Fibroblast of skin of scalp (primary cell): ENCODE measurements around the gene RAC2.
"Not testable (repeated sequence)": the region's sequence is repeated elsewhere in the genome, so short reads cannot be mapped to it uniquely, and the experiment has no call there.

ENCODE experiments used
- DNase-seq: peaks from one replicate; pipeline ENCODE4 v3.0.0-alpha.2; 2013

Gene RAC2

DNA sequence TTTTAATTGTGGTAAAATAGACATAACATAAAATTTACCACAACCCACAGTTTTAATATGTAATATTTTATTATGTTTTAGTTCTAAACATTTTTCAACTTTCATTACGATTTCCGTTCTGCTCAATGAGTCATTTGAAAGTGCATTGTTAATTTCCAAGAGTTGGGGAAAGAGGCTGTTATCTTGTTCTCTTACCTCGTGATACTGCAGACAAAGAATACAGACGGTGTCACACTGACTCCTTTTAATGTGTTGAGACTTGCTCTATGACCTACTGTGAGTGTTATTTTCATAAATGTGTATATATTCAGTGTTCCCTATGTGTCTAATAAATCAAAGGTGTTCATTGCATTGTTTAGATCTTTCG lies 10.8 kb upstream of the RAC2 start:
- no peak for DNase-seq

DNA sequence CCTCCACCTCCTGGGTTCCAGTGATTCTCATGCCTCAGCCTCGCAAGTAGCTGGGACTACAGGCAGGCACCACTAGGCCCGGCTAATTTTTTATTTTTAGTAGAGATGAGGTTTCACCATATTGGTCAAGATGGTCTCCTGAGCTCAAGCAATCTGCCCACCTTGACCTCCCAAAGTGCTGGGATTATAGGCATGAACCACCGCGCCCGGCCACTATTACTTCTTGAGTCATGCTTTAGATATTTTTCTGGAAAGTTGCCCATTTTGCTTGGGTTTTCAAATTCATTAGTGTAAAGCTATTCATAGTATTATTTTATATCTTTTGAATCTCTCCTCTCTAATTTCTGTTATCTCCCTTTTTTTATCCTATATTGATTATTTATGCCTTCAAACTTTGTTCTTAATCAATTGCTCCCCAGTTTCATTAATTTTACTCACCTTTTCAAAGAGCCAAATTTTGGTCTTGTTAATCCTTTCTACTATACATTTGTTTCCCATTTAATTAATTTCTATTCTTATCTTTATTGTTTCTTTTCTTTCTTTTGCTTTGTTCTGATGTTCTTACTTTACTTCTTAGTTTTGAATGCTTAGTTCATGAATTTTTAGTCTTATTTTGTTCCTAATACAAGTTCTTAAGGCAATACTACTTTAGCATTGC lies 10.3 kb upstream of the RAC2 start:
- peak; percentile 80 for DNase-seq

GRCh38 chr22:37253126-37253660 lies 9.1 kb upstream of the RAC2 start:
- DNase-seq: no peak

- not testable (repeated sequence) for DNase-seq
These were observed 7.8 kb upstream of the RAC2 start for GRCh38 chr22:37251836-37252235.

DNA sequence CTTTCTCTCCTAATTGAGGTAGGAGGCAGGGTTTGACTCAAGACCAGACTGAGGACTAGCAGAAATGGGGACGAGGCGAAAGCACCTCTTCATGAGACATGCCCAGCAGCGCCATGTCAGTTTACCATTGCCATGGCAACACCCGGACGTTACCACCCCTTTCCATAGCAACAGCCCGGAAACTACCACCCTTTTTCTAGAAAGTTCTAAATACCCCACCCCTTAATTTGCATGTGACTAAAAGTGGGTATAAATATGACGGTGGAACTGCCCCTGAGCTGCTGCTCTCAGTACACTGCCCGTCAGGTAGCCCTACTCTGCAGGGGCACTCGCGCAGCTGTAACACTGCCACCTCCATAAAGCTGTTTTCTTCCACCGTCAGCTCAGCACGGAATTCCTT lies 5.9 kb upstream of the RAC2 start:
- DNase-seq: no peak

- DNase-seq: peak; percentile 23
These were observed 4.2 kb upstream of the RAC2 start for GRCh38 chr22:37248251-37248650.

- no peak for DNase-seq
These were observed 1.7 kb upstream of the RAC2 start for GRCh38 chr22:37245740-37246139.

DNA sequence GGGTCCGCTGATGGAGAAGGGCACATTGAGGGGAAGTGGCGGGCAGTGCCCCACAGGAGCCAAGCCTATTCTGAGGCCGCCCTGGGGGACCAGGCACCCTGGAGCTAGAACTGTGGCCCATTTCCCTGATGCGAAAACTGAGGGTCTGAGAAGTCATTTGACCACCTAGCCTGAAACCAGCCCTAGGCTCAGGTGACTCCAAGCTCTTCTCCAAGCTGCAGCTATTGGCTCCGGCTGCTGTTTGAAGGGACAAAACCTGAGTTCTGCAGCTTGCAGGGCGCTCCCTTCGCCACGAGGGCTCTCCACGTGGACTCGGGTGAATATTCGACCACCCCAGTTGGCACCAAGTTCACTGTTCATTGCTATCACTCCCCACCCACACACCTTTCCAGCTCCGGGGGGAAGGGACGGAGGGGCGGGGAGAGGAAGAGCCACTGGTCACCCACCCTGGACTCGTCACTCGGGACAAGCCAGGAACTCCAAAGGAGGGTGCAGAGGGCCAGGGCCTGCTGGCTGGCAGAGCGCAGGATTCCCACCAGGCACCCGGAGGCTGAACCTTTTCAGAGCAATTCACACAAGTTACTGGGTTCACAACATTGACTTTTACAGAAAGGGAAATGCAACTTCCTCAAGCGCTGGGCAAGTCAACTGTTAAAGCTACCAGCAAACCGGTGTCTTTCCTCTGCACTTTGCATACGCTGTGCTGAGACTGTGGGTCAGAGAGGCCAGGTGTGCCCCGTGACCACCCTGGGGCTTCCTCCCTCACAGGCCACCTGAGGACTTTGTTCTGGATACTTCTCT lies 1.1 kb upstream of the RAC2 start:
- DNase-seq: no peak

DNA sequence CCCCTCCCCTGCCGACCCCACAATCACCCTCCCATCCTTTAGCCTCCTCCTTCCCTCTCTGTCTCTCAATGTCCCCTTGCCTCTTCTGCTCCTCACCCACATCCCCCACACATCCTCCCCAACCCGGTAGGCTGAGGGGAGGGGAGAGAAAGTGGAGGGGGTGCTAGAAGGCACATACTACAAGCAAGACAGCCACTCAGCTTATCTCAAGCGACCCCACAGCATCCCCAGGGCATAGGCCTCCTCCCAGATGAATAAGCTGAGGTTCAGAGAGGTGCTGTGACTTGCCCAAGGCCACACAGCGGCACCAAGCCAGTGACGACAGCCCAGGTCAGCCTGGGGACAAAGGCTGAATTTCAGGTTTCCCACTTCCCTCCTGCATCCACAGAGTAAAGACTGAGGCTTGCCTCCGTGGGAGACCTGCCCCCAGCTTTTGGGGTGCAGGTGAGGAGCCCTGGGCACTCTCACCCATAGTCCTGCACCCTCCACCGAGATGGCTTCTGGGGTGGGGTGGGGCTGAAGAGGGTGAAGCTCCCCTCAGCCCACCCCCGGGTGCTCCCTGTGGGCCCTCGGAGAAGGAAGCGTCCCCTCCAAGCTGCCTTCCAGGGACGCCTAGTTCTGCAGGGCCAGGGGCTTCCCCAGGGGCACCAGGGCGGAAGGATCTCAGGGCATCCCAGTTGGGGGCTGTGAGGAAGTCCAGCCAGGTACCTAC lies 511 bp downstream of the RAC2 start:
- no peak for DNase-seq

GRCh38 chr22:37242395-37242918 lies 1.6 kb downstream of the RAC2 start:
- DNase-seq: peak; percentile 24

DNA sequence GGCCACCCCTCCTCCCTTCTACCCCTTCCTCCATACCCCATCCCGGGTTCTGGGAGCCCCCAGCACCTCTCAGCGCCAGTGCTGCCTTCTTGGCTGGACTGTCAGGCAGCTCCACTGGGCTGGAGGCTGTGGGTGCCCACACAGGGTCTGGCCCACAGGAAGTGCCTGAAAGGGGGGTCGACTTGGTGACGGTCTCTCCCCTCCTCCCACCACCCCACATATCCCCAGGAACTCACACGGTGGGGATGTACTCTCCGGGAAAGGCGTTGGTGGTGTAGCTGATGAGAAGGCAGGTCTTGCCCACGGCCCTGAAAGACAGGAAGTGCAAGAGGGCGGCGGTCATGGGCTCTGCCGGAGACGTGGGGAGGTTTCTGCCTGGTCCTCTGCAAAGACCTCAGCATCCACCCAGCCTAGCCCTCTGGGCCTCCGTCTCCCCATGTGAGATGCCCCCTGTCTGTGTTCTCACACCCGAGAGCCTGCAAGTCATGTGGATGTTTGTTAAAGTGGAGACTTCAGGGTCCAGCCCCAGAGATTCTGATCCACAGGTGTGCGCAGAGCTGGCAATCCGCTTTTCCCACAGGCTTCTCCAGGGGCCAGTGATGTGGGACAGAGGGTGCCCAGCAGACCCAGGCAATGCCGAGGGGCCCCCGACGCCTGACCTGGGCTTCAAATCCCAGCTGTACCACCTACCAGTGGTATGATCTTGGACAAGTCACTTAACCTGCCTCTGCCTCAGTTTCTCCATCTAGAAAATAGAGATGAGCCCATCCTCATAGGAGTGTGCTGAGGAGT lies 2.5 kb downstream of the RAC2 start:
- no peak for DNase-seq

- no peak for DNase-seq
These were observed 3.1 kb downstream of the RAC2 start for GRCh38 chr22:37240941-37241320.

GRCh38 chr22:37240240-37240940 lies 3.7 kb downstream of the RAC2 start:
- DNase-seq: no peak

DNA sequence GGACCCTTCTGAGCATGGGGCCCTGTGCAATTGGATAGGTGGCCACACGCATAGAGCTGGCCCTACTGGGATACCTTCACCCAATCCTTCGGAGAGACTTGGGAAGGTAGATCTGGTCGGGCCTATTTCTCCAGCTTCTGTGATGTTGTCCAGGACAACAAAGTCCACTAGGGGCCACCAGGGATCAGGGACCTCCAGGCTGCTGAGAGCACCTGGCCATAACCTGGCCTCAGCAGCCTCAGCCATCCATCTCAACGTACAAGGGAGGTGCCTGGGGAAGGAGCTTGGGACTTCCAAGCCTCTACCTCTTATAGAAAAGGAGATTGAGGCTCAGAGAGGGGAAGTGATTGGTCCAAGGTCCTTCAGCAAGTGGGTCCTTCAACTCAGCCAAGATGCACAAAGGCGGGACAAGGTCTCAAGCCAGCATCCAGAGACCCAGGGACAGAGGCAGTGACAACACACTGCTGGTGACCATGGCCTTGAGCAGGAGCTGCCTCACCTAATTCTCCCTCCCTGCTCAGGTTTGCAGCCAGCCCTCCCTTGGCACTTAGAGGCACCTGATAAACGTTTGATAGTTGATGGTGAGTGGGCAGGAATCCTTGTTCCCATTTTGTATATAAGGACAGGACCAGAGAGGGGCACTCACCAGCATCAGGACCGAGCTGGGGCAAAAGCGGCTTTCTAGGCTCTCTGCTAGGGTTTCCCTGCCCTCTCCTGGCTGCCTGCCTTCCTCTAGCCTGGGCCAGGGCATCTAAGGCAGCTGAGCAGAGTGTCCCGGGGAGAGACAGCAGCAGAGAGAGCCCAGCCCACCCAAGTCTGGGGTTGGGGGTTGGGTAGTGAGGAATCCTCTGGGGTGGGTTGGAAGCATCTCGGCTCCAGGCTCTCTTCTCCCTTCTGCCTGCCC lies 4.5 kb downstream of the RAC2 start:
- DNase-seq: no peak

DNA sequence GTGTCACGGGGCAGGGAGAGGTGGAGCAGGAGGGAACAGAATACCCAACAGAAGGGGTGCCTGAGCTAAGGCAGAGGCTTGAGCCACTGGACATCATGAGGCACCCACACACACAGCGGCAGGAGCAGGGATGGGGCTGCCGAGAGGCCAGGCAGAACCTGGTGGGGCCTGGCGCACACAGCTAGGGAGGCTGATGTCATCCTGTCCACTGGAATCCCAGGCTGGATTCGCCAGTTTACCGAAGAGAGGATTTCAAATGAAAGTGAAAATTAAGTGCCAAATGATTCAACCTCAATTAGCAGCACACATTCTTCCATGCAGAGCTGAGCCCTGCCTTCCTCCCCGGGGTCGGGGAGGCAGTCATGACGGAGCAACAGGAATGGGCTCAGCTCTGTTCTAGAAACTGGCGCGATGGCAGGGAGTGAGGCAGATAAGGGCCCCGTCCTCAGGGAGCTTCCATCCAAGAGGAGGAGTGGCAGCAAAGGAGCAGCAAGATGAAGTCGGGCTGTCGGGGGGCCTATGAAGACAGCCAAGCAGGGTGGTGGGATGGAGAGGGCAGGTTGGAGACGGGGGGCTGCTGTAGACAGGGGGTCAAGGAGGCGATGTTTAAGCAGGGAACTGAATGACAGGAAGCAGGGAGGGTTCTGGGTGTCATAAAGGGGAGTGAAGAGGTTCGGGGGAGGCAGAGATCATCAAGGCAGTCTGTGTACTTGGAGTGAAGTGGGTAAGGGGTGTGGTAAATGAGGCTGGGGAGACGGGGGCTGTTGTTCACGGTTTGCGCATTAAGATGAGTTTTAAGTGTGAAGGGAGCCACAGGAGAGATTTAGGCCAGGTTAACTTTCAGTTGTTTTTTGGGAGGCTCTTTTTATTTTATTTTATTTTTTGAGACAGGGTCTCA lies 6.4 kb downstream of the RAC2 start:
- peak; percentile 60 for DNase-seq

DNA sequence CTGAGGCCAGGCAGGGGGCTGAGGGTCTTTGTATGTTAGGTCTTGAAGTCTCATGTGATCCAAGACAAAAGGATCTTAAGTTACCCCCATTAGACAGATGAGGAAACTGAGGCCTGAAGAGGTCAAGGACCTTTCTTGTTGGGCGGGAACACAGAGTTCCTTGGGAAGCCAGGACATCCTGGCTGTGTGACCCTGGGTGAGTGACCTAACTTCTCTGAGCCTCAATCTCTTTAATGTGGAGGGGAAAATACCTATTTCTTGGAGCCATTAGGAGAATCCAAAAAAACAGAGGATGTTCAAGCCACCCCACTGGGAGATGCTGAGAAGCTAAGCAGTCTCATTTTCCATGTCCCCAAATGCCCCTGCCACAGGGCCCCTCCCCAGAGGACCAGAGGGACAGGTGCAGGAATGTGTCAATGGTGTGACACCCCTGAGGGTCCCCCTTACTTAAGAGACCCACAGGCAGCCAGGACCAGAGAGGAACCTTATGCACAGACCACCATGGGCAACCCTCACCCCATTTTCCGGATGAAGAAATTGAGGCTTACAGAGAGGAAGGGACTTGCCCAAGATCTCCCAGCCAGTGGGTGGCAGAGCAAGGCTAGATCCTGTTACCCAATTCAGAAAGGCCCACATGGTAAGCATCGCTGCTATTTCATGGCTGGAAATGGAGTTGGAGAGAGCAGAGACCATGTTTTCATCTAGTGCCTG lies 8.0 kb downstream of the RAC2 start:
- no peak for DNase-seq

GRCh38 chr22:37234736-37235711 lies 9.0 kb downstream of the RAC2 start:
- DNase-seq: no peak
